ENCODE data around the gene MFAP1.

- no peak for TF ChIP-seq CTCF (IDR thresholded peaks at IDR 0.05)
- no peak for TF ChIP-seq POLR2A (IDR thresholded peaks at IDR 0.05)
- TF ChIP-seq EP300 (IDR thresholded peaks at IDR 0.05): no peak
Observed at GRCh38 chr15:43772624-43773023, 51.9 kb downstream of the MFAP1 start.
